HCT116 (cell line): ENCODE measurements around the gene HMCN2. TPM values are rescaled to one million over a fixed set of nuclear protein-coding genes. Genes with fewer than 3 reads are reported as not detected.

Experiments used
- ATAC-seq: fragments of 200-7000 bp; cut with Tn5 transposase; 2 replicates; pipeline ENCODE4 v1.9.1; 2020; ENCODE audit warnings: mild to moderate bottlenecking, moderate library complexity
- BruUV-seq: library from RNA; stranded (reverse); fragments of 400-500 nt; replicated peaks from 2 replicates; lab custom pipeline; 2021; lab: Mats Ljungman, UMichigan
- CTCF ChIA-PET: fragments of 300-600 bp; sonication (Branson Sonifier 250); formaldehyde crosslinking; loops from one replicate; lab custom pipeline; 2021; ENCODE audit warnings: antibody characterized with exemption; lab: Charles Lee
- POLR2A ChIA-PET: fragments of 300-600, 350-600 bp; sonication (Branson Sonifier 250); formaldehyde crosslinking; loops from one replicate; lab custom pipeline; 2021; ENCODE audit warnings: antibody characterized with exemption; lab: Charles Lee
- RAD21 ChIA-PET, 2 experiments: fragments of 300-600 bp; sonication (Branson Sonifier 250); formaldehyde crosslinking; loops; one replicate each; lab custom pipeline; 2023; ENCODE audit warnings: low total read pairs in 2 of 2; ENCODE audit not compliant: uncharacterized antibody in 2 of 2, unreplicated experiment in 2 of 2, low non-redundant PET in 1 of 2; lab: Charles Lee
- DNase-seq: peaks from one replicate; pipeline ENCODE4 v3.0.0-alpha.2; 2010; ENCODE audit warnings: low read depth, low spot score
- H2AFZ ChIP-seq: fragments of 200-600 bp; shearing (Covaris generic), sonication (generic); 2 replicates; pipeline ENCODE4 v1.6.1; 2017; ENCODE audit warnings: low read depth, mixed run types, mixed read lengths, antibody characterized with exemption, low read length; ENCODE audit not compliant: poor library complexity, severe bottlenecking
- H3K27ac ChIP-seq: 2 replicates; pipeline ENCODE4 v1.5.1; 2012; ENCODE audit warnings: low read depth, low read length
- H3K27me3 ChIP-seq: fragments of 200-600 bp; sonication (generic); 2 replicates; pipeline ENCODE4 v1.6.1; 2016; ENCODE audit warnings: mixed run types, low read length, mixed read lengths; ENCODE audit not compliant: insufficient read depth
- H3K36me3 ChIP-seq, 2 experiments: fragments of 200-500 bp in 1 of 2; fragments of 200-600 bp in 1 of 2; sonication (Bioruptor generic) in 1 of 2; sonication (generic) in 1 of 2; 2 replicates each; pipeline versions ENCODE4 v1.5.1 to v1.6.1; 2014 to 2016; ENCODE audit warnings: low read length in 2 of 2, inconsistent platforms in 1 of 2, mixed read lengths in 1 of 2, mixed run types in 1 of 2; ENCODE audit not compliant: insufficient read depth in 2 of 2, control insufficient read depth in 1 of 2
- H3K4me1 ChIP-seq, 2 experiments: fragments of 200-600 bp in 1 of 2; sonication (generic) in 1 of 2; 2 replicates each; pipeline versions ENCODE4 v1.5.1 to v1.6.1; 2012 to 2017; ENCODE audit warnings: low read length in 2 of 2, inconsistent platforms in 1 of 2, mild to moderate bottlenecking in 1 of 2, mixed read lengths in 1 of 2, mixed run types in 1 of 2, moderate library complexity in 1 of 2; ENCODE audit not compliant: insufficient read depth in 2 of 2, control insufficient read depth in 1 of 2
- H3K4me2 ChIP-seq: fragments of 200-600 bp; sonication (generic); 2 replicates; pipeline ENCODE4 v1.6.1; 2017; ENCODE audit warnings: mixed run types, low read length, mixed read lengths
- H3K4me3 ChIP-seq, 2 experiments: fragments of 200-600 bp in 1 of 2; sonication (generic) in 1 of 2; replicated peaks in 1 of 2; 2 replicates each; pipeline ENCODE4 v1.5.1; 2011 to 2016; ENCODE audit warnings: low read length in 2 of 2, control low read depth in 1 of 2, low read depth in 1 of 2, mild to moderate bottlenecking in 1 of 2, mixed read lengths in 1 of 2, mixed run types in 1 of 2
- H3K79me2 ChIP-seq: fragments of 200-600 bp; sonication (generic); 2 replicates; pipeline ENCODE4 v1.6.1; 2017; ENCODE audit warnings: mild to moderate bottlenecking, mixed run types, low read length, moderate library complexity, mixed read lengths; ENCODE audit not compliant: insufficient read depth
- H3K9ac ChIP-seq: fragments of 200-600 bp; sonication (generic); 2 replicates; pipeline ENCODE4 v1.6.1; 2016; ENCODE audit warnings: low read length, mixed read lengths
- H3K9me2 ChIP-seq: fragments of 200-600 bp; sonication (generic), shearing (Covaris generic); 2 replicates; pipeline ENCODE4 v1.6.1; 2017; ENCODE audit warnings: mixed run types, mild to moderate bottlenecking, moderate library complexity; ENCODE audit not compliant: insufficient read depth
- H3K9me3 ChIP-seq, 2 experiments: fragments of 200-500 bp in 1 of 2; fragments of 200-600 bp in 1 of 2; sonication (Bioruptor generic) in 1 of 2; sonication (generic) in 1 of 2; 2 replicates each; pipeline ENCODE4 v1.6.1; 2014 to 2017; ENCODE audit warnings: low read length in 2 of 2, mixed read lengths in 2 of 2, inconsistent platforms in 1 of 2, low read depth in 1 of 2, mild to moderate bottlenecking in 1 of 2, mixed run types in 1 of 2, moderate library complexity in 1 of 2; ENCODE audit not compliant: control insufficient read depth in 1 of 2, insufficient read depth in 1 of 2
- H4K20me1 ChIP-seq: fragments of 200-600 bp; sonication (generic), shearing (Covaris generic); 2 replicates; pipeline ENCODE4 v1.6.1; 2017; ENCODE audit warnings: mixed run types, mild to moderate bottlenecking, moderate library complexity; ENCODE audit not compliant: insufficient read depth
- CTCF ChIP-seq, 3 experiments: fragments of 200-600 bp in 1 of 3; sonication (generic) in 1 of 3; IDR thresholded peaks in 2 of 3; conservative IDR thresholded peaks in 1 of 3; 2 replicates each; pipeline ENCODE4 v1.5.1; 2012 to 2017; ENCODE audit warnings: low read depth in 2 of 3, low read length in 2 of 3, antibody characterized with exemption in 1 of 3, borderline replicate concordance in 1 of 3, control low read depth in 1 of 3, mild to moderate bottlenecking in 1 of 3, mixed read lengths in 1 of 3, mixed run types in 1 of 3, moderate library complexity in 1 of 3; ENCODE audit not compliant: insufficient read depth in 1 of 3
- EZH2 ChIP-seq: fragments of 200-600 bp; sonication (generic); IDR thresholded peaks from 2 replicates; pipeline ENCODE4 v1.6.1; 2017; ENCODE audit warnings: antibody characterized with exemption, mixed run types
- POLR2AphosphoS5 ChIP-seq: IDR thresholded peaks from 2 replicates; pipeline ENCODE4 v1.6.1; 2011; ENCODE audit warnings: mild to moderate bottlenecking, low read depth, low read length, moderate library complexity
- REST ChIP-seq: IDR thresholded peaks from 2 replicates; pipeline ENCODE4 v1.6.1; 2012; ENCODE audit warnings: low read depth
- YY1 ChIP-seq: IDR thresholded peaks from 2 replicates; pipeline ENCODE4 v1.6.1; 2011; ENCODE audit warnings: low read length, low read depth, moderate library complexity, mild to moderate bottlenecking; ENCODE audit not compliant: insufficient replicate concordance; ENCODE audit errors: extremely low read depth
- ZFX ChIP-seq: fragments of 450-650 bp; IDR thresholded peaks from 2 replicates; pipeline ENCODE4 v1.6.1; 2017
- ZNF274 ChIP-seq: fragments of 200-500 bp; sonication (Bioruptor generic); IDR thresholded peaks from 2 replicates; pipeline ENCODE4 v1.6.1; 2014; ENCODE audit warnings: mild to moderate bottlenecking, low read depth, low read length, inconsistent platforms
- intact Hi-C: fragments of 100-400 bp; cut with micrococcal nuclease; formaldehyde crosslinking; loops from 2 replicates; pipeline ENCODE4 v1.10.0; 2022
- total RNA-seq: library from RNA; stranded (reverse); gene quantifications from one replicate; pipeline ENCODE4 v1.2.1, GENCODE V29; 2021; ENCODE audit not compliant: unreplicated experiment

HMCN2 gene
- total RNA-seq, 1 experiment from 2014 or later, result 0.22 TPM

- TF ChIP-seq REST (no peak), EZH2 (no peak), YY1 (no peak)
Observed at GRCh38 chr9:130359819-130360218, 94.3 kb downstream of the HMCN2 start (continued).

- Histone ChIP-seq H3K27me3 (no peaks in the 10 kb centered on the region), H3K27ac (no peak overlapping the region), H4K20me1 (no peaks in the 10 kb centered on the region), H3K4me3 (no peak overlapping the region), H2AFZ (no peak overlapping the region), H3K9me3 (no peaks in the 10 kb centered on the region), H3K4me2 (no peak overlapping the region), H3K4me1 (peaks cover 3 to 11% of the 10 kb centered on the region in 2 experiments; a peak in 3 of 4 replicates), H3K36me3 (no peaks in the 10 kb centered on the region), H3K9me2 (no peaks in the 10 kb centered on the region), H3K79me2 (no peaks in the 10 kb centered on the region), H3K9ac (no peak overlapping the region)
- ChIA-PET POLR2A (no interaction called here), RAD21 (no interaction called here), CTCF (no interaction called here)
- intact Hi-C loops, result no loop called here
- DNase-seq (no peak), ATAC-seq (no peak)
- TF ChIP-seq POLR2AphosphoS5 (no peak), ZFX (no peak), CTCF (IDR thresholded peaks at IDR 0.05 in 2 of 3, conservative IDR thresholded peaks at IDR 0.05 in 1 of 3; ENCODE audit: borderline replicate concordance in 1 of 3, insufficient read depth in 1 of 3, low read depth in 2 of 3, low read length in 2 of 3) (no peak), EZH2 (no peak), YY1 (no peak), ZNF274 (no peak)
- BruUV-seq, result no TSS peak
Observed at GRCh38 chr9:130360672-130361071, 95.1 kb downstream of the HMCN2 start.
